GM18508 (cell line): ENCODE results near the gene PTCD3.

Experiments used
- ATAC-seq: cut with Tn5 transposase; IDR thresholded peaks from one replicate; pipeline ENCODE4 v1.9.1; 2021; ENCODE audit warnings: moderate number of reproducible peaks; ENCODE audit not compliant: insufficient read depth, unreplicated experiment

PTCD3 gene

GRCh38 chr2:86140969-86141392 is 34.9 kb downstream of the PTCD3 start:
- ATAC-seq = no peak

GRCh38 chr2:86142436-86143257 is 36.6 kb downstream of the PTCD3 start:
- no peak for ATAC-seq

GRCh38 chr2:86143307-86143706 is 37.3 kb downstream of the PTCD3 start:
- ATAC-seq = no peak

- ATAC-seq = no peak
These were observed 38.1 kb downstream of the PTCD3 start for GRCh38 chr2:86143926-86144685.

GRCh38 chr2:86147793-86148192 is 41.8 kb downstream of the PTCD3 start:
- no peak for ATAC-seq

- no peak for ATAC-seq
These were observed 44.5 kb downstream of the PTCD3 start for GRCh38 chr2:86150502-86150901.

- no peak for ATAC-seq
These were observed 51.0 kb downstream of the PTCD3 start for GRCh38 chr2:86157009-86157556.

- no peak for ATAC-seq
These were observed 52.3 kb downstream of the PTCD3 start for GRCh38 chr2:86158286-86158685.

GRCh38 chr2:86160156-86160952 is 54.3 kb downstream of the PTCD3 start:
- no peak for ATAC-seq

GRCh38 chr2:86170449-86170848 is 64.4 kb downstream of the PTCD3 start:
- ATAC-seq = no peak

- no peak for ATAC-seq
These were observed 65.3 kb downstream of the PTCD3 start for GRCh38 chr2:86171295-86171694.

GRCh38 chr2:86172610-86173009 is 66.6 kb downstream of the PTCD3 start:
- no peak for ATAC-seq

GRCh38 chr2:86174445-86174844 is 68.4 kb downstream of the PTCD3 start:
- no peak for ATAC-seq

- no peak for ATAC-seq
These were observed 69.8 kb downstream of the PTCD3 start for GRCh38 chr2:86175828-86176227.

- ATAC-seq = no peak
These were observed 70.6 kb downstream of the PTCD3 start for GRCh38 chr2:86176597-86176996.

GRCh38 chr2:86185517-86186212 is 79.6 kb downstream of the PTCD3 start:
- no peak for ATAC-seq

- no peak for ATAC-seq
These were observed 80.4 kb downstream of the PTCD3 start for GRCh38 chr2:86186431-86186830.

- ATAC-seq = no peak
These were observed 83.9 kb downstream of the PTCD3 start for GRCh38 chr2:86189782-86190416.
